Mesodermal cell (in vitro differentiated cells): ENCODE data around the gene SDC1.

Experiments
- H3K27ac ChIP-seq: 2 replicates; pipeline ENCODE4 v1.7.0; 2013; ENCODE audit warnings: mild to moderate bottlenecking, low read depth, low read length, moderate library complexity; ENCODE audit not compliant: severe bottlenecking
- H3K36me3 ChIP-seq: 2 replicates; pipeline ENCODE4 v1.7.1; 2013; ENCODE audit warnings: mild to moderate bottlenecking, low read length, moderate library complexity; ENCODE audit not compliant: control insufficient read depth, insufficient read depth
- H3K4me1 ChIP-seq: one replicate; pipeline ENCODE4 v1.7.1; 2013; ENCODE audit warnings: mild to moderate bottlenecking, low read length; ENCODE audit not compliant: insufficient read depth, control insufficient read depth, poor library complexity, severe bottlenecking
- H3K4me3 ChIP-seq: 2 replicates; pipeline ENCODE4 v1.7.0; 2013; ENCODE audit warnings: low read length, control low read depth, mild to moderate bottlenecking; ENCODE audit not compliant: insufficient read depth, poor library complexity, severe bottlenecking; ENCODE audit errors: extremely low read depth
- H3K9me3 ChIP-seq: 2 replicates; pipeline ENCODE4 v1.7.1; 2013; ENCODE audit warnings: mild to moderate bottlenecking, low read length, moderate library complexity; ENCODE audit not compliant: control insufficient read depth
- WGBS, 2 experiments: methylation state at CpG; one replicate each; pipeline ENCODE4 v1.1.5; 2013; ENCODE audit warnings: missing lambda C conversion rate in 2 of 2; ENCODE audit not compliant: insufficient coverage in 2 of 2; 5-methylcytosine and 5-hydroxymethylcytosine counted together

SDC1 gene

GRCh38 chr2:20173496-20174402, 51.2 kb downstream of the SDC1 start:
- H3K36me3 ChIP-seq = no peaks in the 10 kb centered on the region
- WGBS, 2 experiments = 85 to 94% methylated on average over 11 to 13 of the region's 14 CpGs
- no peak overlapping the region for H3K4me3 ChIP-seq
- no peaks in the 10 kb centered on the region for H3K4me1 ChIP-seq
- no peaks in the 10 kb centered on the region for H3K9me3 ChIP-seq
- H3K27ac ChIP-seq = no peak overlapping the region

- 84 to 95% methylated on average over 2 to 3 of the region's 5 CpGs for WGBS, 2 experiments
Measured at GRCh38 chr2:20173064-20173463, 51.9 kb downstream of the SDC1 start.

DNA sequence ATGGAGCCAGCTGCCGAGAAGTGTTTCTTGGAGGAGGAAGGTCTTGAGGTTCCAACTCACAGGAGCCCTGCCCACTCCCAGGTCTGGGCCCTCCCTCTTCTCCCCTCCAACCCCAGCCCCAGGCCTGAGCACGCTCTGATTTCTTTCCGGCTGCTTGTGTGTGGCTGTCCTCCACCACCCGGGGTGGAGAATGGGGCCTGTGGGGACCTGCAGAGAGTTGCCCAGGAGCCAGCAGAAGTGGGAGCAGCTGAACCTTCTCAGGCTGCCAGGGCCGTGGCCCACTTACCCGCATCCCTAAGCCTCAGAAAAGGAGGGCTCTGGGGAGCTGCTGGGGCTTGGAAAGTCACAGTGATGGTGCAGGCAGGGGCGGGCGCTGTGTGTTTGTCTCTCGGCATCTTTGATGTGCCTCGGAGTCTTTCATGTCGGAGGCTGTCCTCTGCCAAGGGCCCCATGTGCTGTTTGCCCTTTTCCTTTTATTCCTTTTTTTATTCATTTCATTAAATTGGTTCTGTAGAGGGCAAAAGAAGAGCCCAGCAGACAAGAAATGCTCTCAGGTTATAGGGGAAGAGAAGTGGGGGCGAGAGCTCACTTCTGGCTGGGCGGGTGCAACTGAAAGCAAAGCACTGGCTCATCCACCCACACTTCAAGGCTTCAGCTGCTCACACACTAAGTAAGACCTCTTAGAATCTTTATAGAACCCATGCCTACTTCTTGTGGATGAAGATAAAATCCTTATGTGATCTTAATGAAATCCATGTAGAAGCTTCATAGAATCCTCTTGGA, 52.5 kb downstream of the SDC1 start:
- 80% methylated on average over 8 of the region's 13 CpGs; no CpG with 5 or more reads in 1 of the 2 experiments for WGBS, 2 experiments
- H3K4me3 ChIP-seq = no peak overlapping the region

More at GRCh38 chr2:20173064-20173463, 51.9 kb downstream of the SDC1 start:
- Histone ChIP-seq H3K4me3 (no peak overlapping the region), H3K4me1 (no peaks in the 10 kb centered on the region), H3K27ac (no peak overlapping the region), H3K36me3 (no peaks in the 10 kb centered on the region), H3K9me3 (no peaks in the 10 kb centered on the region)

GRCh38 chr2:20171445-20171977, 53.4 kb downstream of the SDC1 start:
- Histone ChIP-seq H3K27ac (no peak overlapping the region), H3K4me3 (no peak overlapping the region)
- WGBS, 2 experiments = 86 to 94% methylated on average over 2 to 3 of the region's 3 CpGs

More for the DNA sequence above, 52.5 kb downstream of the SDC1 start:
- Histone ChIP-seq H3K4me1 (peaks cover under 1% of the 10 kb centered on the region), H3K36me3 (no peaks in the 10 kb centered on the region), H3K9me3 (no peaks in the 10 kb centered on the region), H3K27ac (no peak overlapping the region)

DNA sequence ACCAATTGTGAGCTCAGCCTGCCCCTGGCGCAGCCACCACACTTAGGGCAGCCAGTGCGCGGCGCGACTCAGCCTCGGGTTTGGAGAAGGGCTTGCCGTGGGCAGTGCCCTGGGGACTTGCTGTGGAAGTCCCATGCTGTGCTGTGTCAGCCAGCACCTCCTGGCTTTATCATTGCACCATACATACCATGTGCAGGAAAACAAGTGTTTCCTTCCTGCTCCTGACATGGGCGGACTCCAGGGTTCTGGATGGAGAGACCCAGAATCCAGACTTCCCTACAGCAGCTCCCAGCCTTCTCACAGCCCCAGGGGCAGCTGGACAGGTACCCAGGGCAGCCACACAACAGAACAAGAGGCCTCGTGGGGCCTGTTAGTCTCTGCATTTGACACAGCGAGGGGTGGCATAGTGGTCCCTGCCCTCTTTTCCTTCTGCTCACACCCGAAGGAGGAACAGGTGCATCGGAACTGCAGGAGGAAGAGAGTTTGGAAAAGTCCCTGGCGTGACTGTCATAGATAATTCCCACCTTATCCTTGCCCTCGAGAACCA, 54.2 kb downstream of the SDC1 start:
- no peak overlapping the region for H3K4me3 ChIP-seq
- no peaks in the 10 kb centered on the region for H3K9me3 ChIP-seq
- WGBS, 2 experiments = 90 to 98% methylated on average over 9 to 10 of the region's 14 CpGs
- H3K36me3 ChIP-seq = no peaks in the 10 kb centered on the region
- no peak overlapping the region for H3K27ac ChIP-seq
- H3K4me1 ChIP-seq = peaks cover 17% of the 10 kb centered on the region

More at GRCh38 chr2:20171445-20171977, 53.4 kb downstream of the SDC1 start:
- no peaks in the 10 kb centered on the region for H3K36me3 ChIP-seq
- no peaks in the 10 kb centered on the region for H3K9me3 ChIP-seq
- peaks cover 10% of the 10 kb centered on the region for H3K4me1 ChIP-seq

DNA sequence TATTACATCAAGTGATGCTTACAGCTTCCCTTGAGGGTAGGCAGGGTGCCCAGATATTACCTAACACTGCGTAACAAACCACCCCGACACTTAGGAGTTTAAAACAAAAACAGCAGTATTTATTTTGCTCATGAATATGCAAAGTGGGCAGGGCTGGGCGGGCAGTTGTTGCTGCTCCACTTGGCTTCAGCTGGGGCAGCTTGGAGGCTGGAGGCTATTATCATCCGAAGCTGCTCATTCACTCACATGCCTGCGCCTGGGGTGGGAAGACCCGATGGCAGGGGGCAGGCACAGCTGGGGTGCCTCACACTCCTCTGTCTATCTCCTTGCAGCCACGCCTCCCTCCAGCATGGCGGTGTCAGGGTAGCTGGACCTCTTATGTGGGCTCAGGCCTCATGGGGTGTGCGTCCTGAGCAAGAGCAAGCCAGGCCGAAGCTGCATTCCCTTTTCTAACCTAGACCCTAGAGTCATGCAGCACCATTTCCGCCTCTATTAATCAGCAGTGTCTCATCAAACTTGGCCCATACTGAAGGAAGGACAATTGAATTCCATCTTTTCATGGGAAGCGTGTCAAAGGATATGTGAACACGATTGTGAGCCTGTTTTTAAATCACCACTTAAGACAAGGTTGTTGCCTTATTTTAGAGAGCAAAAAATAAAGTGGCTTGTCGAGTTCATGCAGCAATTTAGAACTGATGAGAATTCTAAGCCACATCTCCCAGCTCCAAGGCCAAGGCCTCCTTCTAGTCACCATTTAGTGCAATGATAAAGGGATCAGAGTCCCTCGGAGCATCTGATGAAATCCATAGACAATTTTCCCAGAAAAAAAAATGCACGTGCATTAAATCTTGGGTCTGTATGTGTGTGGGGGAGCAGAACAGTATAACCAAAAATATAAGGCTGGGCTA, 54.9 kb downstream of the SDC1 start:
- WGBS, 2 experiments = 69 to 70% methylated on average over 9 to 13 of the region's 16 CpGs
- H3K4me3 ChIP-seq = no peak overlapping the region
- H3K36me3 ChIP-seq = no peaks in the 10 kb centered on the region
- H3K27ac ChIP-seq = no peak overlapping the region
- no peaks in the 10 kb centered on the region for H3K9me3 ChIP-seq
- H3K4me1 ChIP-seq = peaks cover 17% of the 10 kb centered on the region

DNA sequence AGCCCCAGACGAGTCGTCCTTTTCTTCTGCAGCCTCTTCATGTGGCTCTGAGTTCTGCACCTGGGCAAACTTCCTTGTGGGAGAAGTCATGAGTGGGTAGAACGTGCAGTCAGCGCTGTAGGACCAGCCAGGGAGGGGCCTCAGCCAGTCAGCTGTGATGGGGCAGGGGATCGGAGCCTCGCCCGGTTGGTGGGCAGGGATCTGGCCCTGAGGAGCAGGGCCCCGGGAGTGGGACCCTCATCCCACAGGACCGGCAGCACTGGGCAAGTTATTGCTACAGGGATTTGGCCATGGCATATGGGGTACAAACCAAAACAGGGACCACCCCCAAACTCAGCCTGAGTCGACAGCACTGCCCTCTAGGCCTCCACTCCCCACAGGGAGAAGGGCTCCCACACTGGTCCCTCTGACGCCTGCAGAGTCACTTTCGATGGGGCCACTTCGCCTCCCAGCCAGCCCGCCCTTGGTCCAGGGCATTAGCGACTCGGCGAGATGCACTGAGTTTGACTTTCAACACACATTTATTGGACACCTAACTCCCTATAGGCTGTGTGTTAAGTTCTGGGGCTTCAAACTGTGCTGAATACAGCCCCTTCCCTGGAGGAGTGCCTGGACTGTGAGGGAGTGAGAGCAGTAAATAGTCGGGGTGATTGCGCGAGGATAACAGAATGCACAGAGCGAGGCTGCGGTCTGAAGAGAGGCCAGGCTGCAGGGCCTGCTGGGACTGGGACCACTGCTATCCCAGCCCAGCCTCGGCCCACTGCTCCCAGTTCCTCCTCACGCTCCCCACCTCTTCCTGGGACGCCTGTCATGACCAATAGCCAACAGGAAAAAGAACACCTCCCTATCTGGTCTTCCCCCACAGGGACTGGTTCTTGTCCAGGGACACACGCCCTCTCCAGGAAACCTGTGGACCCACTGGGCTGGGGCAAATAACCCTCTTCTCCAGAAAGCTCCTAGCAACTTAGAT, 55.9 kb downstream of the SDC1 start:
- H3K36me3 ChIP-seq = no peaks in the 10 kb centered on the region
- WGBS, 2 experiments = 88 to 95% methylated on average over 12 to 24 of the region's 26 CpGs

GRCh38 chr2:20168048-20168726, 56.7 kb downstream of the SDC1 start:
- H3K27ac ChIP-seq = no peak overlapping the region
- no peak overlapping the region for H3K4me3 ChIP-seq
- H3K36me3 ChIP-seq = no peaks in the 10 kb centered on the region
- 94 to 95% methylated on average over 14 to 16 of the region's 17 CpGs for WGBS, 2 experiments
- no peaks in the 10 kb centered on the region for H3K9me3 ChIP-seq
- H3K4me1 ChIP-seq = peaks cover 17% of the 10 kb centered on the region

More for the DNA sequence above, 55.9 kb downstream of the SDC1 start:
- H3K4me3 ChIP-seq = no peak overlapping the region
- H3K4me1 ChIP-seq = peaks cover 17% of the 10 kb centered on the region
- H3K9me3 ChIP-seq = no peaks in the 10 kb centered on the region
- no peak overlapping the region for H3K27ac ChIP-seq

DNA sequence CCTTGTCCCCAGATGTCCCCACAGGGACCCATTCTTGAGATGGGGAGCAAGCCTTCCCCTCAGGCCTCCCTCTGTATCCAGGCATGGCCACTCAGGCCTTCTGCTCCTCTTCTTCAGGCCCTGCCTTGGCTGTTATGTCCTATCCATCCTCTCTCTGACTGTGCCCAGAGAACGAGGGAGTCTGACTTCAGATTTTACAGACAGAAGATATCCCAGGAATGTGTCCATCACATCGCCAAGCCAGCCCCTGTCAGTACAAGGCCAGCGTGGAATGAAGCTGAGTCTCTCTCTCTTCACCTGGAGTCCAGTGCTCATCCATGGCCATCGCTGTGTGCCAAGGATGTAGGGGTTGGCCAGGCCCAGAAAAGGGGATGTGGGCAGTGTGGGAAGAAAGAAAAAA, 57.6 kb downstream of the SDC1 start:
- H3K27ac ChIP-seq = no peak overlapping the region
- WGBS, 2 experiments = 73 to 85% methylated on average over 4 of the region's 4 CpGs
- no peaks in the 10 kb centered on the region for H3K9me3 ChIP-seq
- no peaks in the 10 kb centered on the region for H3K36me3 ChIP-seq
- no peak overlapping the region for H3K4me3 ChIP-seq
- peaks cover 17% of the 10 kb centered on the region for H3K4me1 ChIP-seq
